HCT116 (cell line): ENCODE results near the gene TK1. TPM values are rescaled to one million over a fixed set of nuclear protein-coding genes. Genes with fewer than 3 reads are reported as not detected.

Experiments
- POLR2AphosphoS5 ChIP-seq: IDR thresholded peaks from 2 replicates; pipeline ENCODE4 v1.6.1; 2011; ENCODE audit warnings: mild to moderate bottlenecking, low read depth, low read length, moderate library complexity
- RAD21 ChIP-seq: IDR thresholded peaks from 2 replicates; pipeline ENCODE4 v1.6.1; 2012; ENCODE audit warnings: low read depth, mild to moderate bottlenecking
- SP1 ChIP-seq: IDR thresholded peaks from 2 replicates; pipeline ENCODE4 v1.6.1; 2012; ENCODE audit warnings: low read depth
- SRF ChIP-seq: IDR thresholded peaks from 2 replicates; pipeline ENCODE4 v1.6.1; 2012; ENCODE audit warnings: low read depth
- YY1 ChIP-seq: IDR thresholded peaks from 2 replicates; pipeline ENCODE4 v1.6.1; 2011; ENCODE audit warnings: low read length, low read depth, moderate library complexity, mild to moderate bottlenecking; ENCODE audit not compliant: insufficient replicate concordance; ENCODE audit errors: extremely low read depth
- total RNA-seq: library from RNA; stranded (reverse); gene quantifications from one replicate; pipeline ENCODE4 v1.2.1, GENCODE V29; 2021; ENCODE audit not compliant: unreplicated experiment
- TF ChIP-seq, protein P1 (sequence below): IDR thresholded peaks from 2 replicates; pipeline ENCODE4 v1.6.1; 2011; ENCODE audit warnings: mild to moderate bottlenecking, low read length, moderate library complexity; ENCODE audit not compliant: insufficient replicate concordance; ENCODE audit errors: extremely low read depth
- TF ChIP-seq, protein P2 (sequence below): IDR thresholded peaks from 2 replicates; pipeline ENCODE4 v1.6.1; 2012
- TF ChIP-seq, protein P3 (sequence below), 3 experiments: fragments of 200-600 bp in 1 of 3; sonication (generic) in 1 of 3; IDR thresholded peaks in 2 of 3; conservative IDR thresholded peaks in 1 of 3; 2 replicates each; pipeline ENCODE4 v1.5.1; 2012 to 2017; ENCODE audit warnings: low read depth in 2 of 3, low read length in 2 of 3, antibody characterized with exemption in 1 of 3, borderline replicate concordance in 1 of 3, control low read depth in 1 of 3, mild to moderate bottlenecking in 1 of 3, mixed read lengths in 1 of 3, mixed run types in 1 of 3, moderate library complexity in 1 of 3; ENCODE audit not compliant: insufficient read depth in 1 of 3

Gene TK1
- total RNA-seq, 1 experiment from 2014 or later: 315 TPM

DNA sequence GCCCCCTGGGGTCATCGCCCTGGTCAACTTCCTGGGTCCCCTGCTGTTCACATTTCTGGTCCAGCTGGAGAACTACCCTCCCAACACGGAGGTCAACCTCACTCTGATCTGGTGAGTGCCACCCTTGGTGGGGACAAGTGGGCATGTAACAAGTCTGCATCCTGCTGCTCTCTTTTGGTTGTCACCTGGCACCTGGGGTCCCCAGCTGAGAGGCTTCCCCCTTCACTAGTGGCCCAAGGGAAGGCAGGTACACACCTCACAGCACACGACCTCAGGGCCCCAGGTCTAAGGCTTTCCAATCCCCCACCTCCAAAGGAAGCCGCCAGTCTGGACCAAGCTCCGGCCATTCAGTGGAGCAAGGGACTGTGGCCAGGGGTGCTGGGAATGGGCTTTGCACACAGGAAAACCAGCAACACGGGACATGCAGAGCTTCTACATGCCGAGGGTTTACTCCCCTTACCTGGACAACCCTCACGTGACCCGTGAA lies 51.9 kb downstream of the TK1 start (continued):
- TF ChIP-seq, protein P1, sequence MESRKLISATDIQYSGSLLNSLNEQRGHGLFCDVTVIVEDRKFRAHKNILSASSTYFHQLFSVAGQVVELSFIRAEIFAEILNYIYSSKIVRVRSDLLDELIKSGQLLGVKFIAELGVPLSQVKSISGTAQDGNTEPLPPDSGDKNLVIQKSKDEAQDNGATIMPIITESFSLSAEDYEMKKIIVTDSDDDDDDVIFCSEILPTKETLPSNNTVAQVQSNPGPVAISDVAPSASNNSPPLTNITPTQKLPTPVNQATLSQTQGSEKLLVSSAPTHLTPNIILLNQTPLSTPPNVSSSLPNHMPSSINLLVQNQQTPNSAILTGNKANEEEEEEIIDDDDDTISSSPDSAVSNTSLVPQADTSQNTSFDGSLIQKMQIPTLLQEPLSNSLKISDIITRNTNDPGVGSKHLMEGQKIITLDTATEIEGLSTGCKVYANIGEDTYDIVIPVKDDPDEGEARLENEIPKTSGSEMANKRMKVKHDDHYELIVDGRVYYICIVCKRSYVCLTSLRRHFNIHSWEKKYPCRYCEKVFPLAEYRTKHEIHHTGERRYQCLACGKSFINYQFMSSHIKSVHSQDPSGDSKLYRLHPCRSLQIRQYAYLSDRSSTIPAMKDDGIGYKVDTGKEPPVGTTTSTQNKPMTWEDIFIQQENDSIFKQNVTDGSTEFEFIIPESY: no peak
- TF ChIP-seq RAD21 (no peak), SRF (no peak), SP1 (no peak), POLR2AphosphoS5 (no peak), YY1 (no peak)
- TF ChIP-seq, protein P2, sequence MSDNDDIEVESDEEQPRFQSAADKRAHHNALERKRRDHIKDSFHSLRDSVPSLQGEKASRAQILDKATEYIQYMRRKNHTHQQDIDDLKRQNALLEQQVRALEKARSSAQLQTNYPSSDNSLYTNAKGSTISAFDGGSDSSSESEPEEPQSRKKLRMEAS: no peak
- TF ChIP-seq, protein P3, sequence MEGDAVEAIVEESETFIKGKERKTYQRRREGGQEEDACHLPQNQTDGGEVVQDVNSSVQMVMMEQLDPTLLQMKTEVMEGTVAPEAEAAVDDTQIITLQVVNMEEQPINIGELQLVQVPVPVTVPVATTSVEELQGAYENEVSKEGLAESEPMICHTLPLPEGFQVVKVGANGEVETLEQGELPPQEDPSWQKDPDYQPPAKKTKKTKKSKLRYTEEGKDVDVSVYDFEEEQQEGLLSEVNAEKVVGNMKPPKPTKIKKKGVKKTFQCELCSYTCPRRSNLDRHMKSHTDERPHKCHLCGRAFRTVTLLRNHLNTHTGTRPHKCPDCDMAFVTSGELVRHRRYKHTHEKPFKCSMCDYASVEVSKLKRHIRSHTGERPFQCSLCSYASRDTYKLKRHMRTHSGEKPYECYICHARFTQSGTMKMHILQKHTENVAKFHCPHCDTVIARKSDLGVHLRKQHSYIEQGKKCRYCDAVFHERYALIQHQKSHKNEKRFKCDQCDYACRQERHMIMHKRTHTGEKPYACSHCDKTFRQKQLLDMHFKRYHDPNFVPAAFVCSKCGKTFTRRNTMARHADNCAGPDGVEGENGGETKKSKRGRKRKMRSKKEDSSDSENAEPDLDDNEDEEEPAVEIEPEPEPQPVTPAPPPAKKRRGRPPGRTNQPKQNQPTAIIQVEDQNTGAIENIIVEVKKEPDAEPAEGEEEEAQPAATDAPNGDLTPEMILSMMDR (IDR thresholded peaks at IDR 0.05 in 2 of 3, conservative IDR thresholded peaks at IDR 0.05 in 1 of 3; ENCODE audit: borderline replicate concordance in 1 of 3, insufficient read depth in 1 of 3, low read depth in 2 of 3, low read length in 2 of 3): no peak
- TF ChIP-seq, all 23 proteins: peak for 0
